ENCODE data around the gene NPTX1.

The NPTX1 gene

GRCh38 chr17:80478487-80479245 lies 2.3 kb upstream of the NPTX1 start:
- peak overlapping the region; percentile 67 for H3K4me3 ChIP-seq
- no peak overlapping the region for H3K27ac ChIP-seq
- DNase-seq (ENCODE audit: low spot score), result no peak
- TF ChIP-seq CTCF (IDR thresholded peaks at IDR 0.05), result no peak

GRCh38 chr17:80477647-80478478 lies 1.5 kb upstream of the NPTX1 start:
- Histone ChIP-seq H3K4me3 (peak overlapping the region; percentile 67), H3K27ac (no peak overlapping the region)
- TF ChIP-seq CTCF (IDR thresholded peaks at IDR 0.05), result no peak
- DNase-seq (ENCODE audit: low spot score), result no peak

- peak overlapping the region; percentile 67 for H3K4me3 ChIP-seq
- no peak for DNase-seq (ENCODE audit: low spot score)
Measured at GRCh38 chr17:80476877-80477646, 655 bp upstream of the NPTX1 start.

GRCh38 chr17:80474961-80475909 lies 1.2 kb downstream of the NPTX1 start:
- Histone ChIP-seq H3K27ac (no peak overlapping the region), H3K4me3 (peak overlapping the region; percentile 67)
- no peak for TF ChIP-seq CTCF (IDR thresholded peaks at IDR 0.05)
- no peak for DNase-seq (ENCODE audit: low spot score)

More at GRCh38 chr17:80476877-80477646, 655 bp upstream of the NPTX1 start:
- no peak overlapping the region for H3K27ac ChIP-seq
- no peak for TF ChIP-seq CTCF (IDR thresholded peaks at IDR 0.05)

GRCh38 chr17:80474231-80474960 lies 2.0 kb downstream of the NPTX1 start:
- no peak for TF ChIP-seq CTCF (IDR thresholded peaks at IDR 0.05)
- DNase-seq (ENCODE audit: low spot score), result no peak
- Histone ChIP-seq H3K4me3 (peak overlapping the region; percentile 67), H3K27ac (no peak overlapping the region)

Measured in coronary artery (tissue), 2 donors.